SK-N-MC (cell line): Measurements from ENCODE around the gene ALOX5.
"Not testable (repeated sequence)": the region's sequence is repeated elsewhere in the genome, so short reads cannot be mapped to it uniquely, and the experiment has no call there.

Experiments used
- DNase-seq: peaks from one replicate; pipeline ENCODE4 v3.0.0-alpha.2; 2011; ENCODE audit warnings: low read depth, low spot score
- H3K27ac ChIP-seq: fragments of 200-600 bp; sonication (generic); 2 replicates; pipeline ENCODE4 v1.5.1; 2016; ENCODE audit warnings: mixed run types
- H3K36me3 ChIP-seq: fragments of 200-600 bp; sonication (generic); 2 replicates; pipeline ENCODE4 v1.6.1; 2017; ENCODE audit warnings: antibody characterized with exemption, low read length, mixed read lengths; ENCODE audit not compliant: insufficient read depth
- H3K4me3 ChIP-seq: fragments of 200-600 bp; sonication (generic); 2 replicates; pipeline ENCODE4 v1.5.1; 2016
- H3K9ac ChIP-seq: fragments of 200-600 bp; sonication (generic); 2 replicates; pipeline ENCODE4 v1.8.0; 2017; ENCODE audit warnings: mixed run types, mixed read lengths; ENCODE audit not compliant: insufficient read length
- H3K9me3 ChIP-seq: fragments of 200-600 bp; sonication (generic); 2 replicates; pipeline ENCODE4 v1.6.1; 2017; ENCODE audit warnings: low read depth, mild to moderate bottlenecking, antibody characterized with exemption, low read length, moderate library complexity, mixed read lengths
- EZH2 ChIP-seq: fragments of 200-600 bp; sonication (generic); IDR thresholded peaks from one replicate; pipeline ENCODE4 v1.6.1; 2017; ENCODE audit warnings: antibody characterized with exemption
- FOXP2 ChIP-seq: optimal IDR thresholded peaks from 2 replicates; pipeline ENCODE3; 2011; ENCODE audit warnings: mild to moderate bottlenecking, moderate library complexity; ENCODE audit not compliant: insufficient read depth; ENCODE audit errors: extremely low read length, control extremely low read depth
- POLR2AphosphoS5 ChIP-seq: IDR thresholded peaks from 2 replicates; pipeline ENCODE4 v1.6.1; 2012; ENCODE audit warnings: mild to moderate bottlenecking, low read depth, low read length, borderline replicate concordance

The ALOX5 gene

GRCh38 chr10:45395554-45395953 is 21.5 kb downstream of the ALOX5 start:
- DNase-seq, result no peak
- Histone ChIP-seq H3K36me3 (no peaks in the 10 kb centered on the region), H3K9me3 (no peaks in the 10 kb centered on the region), H3K4me3 (no peak overlapping the region), H3K9ac (no peak overlapping the region), H3K27ac (no peak overlapping the region)
- TF ChIP-seq EZH2 (no peak), FOXP2 (no peak), POLR2AphosphoS5 (no peak)

DNA sequence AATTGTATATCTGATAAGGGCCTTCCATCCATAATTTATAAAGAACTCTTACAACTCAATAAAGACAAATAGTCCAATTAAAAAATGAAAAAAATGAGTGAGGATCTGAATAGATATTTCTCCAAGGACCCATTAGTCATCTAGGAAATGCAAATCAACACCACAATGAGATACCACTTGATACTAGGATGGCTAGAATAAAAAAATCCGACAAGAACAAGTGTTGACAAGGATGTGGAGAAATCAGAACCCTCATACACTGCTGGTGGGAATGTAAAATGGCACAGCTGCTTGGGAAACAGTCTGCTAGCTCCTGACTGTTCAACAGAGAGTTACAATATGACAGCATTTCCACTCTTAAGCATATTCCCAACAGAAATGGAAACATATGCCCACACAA is 24.6 kb downstream of the ALOX5 start:
- Histone ChIP-seq H3K36me3 (no peaks in the 10 kb centered on the region), H3K9ac (no peak overlapping the region), H3K9me3 (no peaks in the 10 kb centered on the region), H3K27ac (no peak overlapping the region), H3K4me3 (no peak overlapping the region)
- DNase-seq, result no peak
- TF ChIP-seq EZH2 (no peak), POLR2AphosphoS5 (no peak), FOXP2 (no peak)

DNA sequence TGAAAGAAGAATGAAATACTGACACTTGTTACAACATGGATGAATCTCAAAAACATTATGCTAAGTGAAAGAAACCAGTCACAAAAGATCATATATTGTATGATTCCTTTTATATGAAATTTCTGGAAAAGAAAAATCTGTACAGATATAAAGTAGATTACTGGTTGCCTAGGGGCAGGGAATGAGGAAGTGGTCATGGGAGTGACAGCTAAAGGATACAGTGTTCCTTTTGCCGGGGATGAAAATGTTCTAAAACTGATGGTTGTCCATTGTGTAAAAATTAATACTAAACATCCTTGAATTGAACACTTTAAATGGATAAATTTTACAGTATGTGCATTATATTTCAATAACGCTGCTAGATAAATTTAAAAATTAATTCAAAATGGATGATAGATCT is 25.1 kb downstream of the ALOX5 start:
- Histone ChIP-seq H3K36me3 (no peaks in the 10 kb centered on the region), H3K9ac (no peak overlapping the region), H3K4me3 (no peak overlapping the region), H3K9me3 (no peaks in the 10 kb centered on the region), H3K27ac (no peak overlapping the region)
- DNase-seq, result no peak
- TF ChIP-seq POLR2AphosphoS5, result no peak
- TF ChIP-seq EZH2, result no peak
- TF ChIP-seq FOXP2, result no peak

DNA sequence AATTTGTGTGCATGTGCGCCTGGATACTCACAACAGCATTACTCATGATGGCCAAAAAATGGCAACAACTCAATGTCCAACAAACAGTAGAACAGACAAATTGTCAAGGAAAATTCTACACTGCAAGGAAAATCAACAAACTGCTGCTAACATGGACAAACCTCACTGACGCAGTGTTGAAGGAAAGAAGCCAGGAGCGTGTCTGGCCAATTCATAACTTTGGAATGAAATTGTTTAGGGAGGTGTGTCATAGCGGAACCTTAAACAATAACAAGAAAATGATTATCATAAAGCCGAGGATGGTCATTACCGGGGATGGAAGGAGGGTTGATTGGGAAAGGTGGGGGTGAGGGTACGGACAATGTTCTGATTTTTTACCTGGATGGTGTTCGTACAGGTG is 29.1 kb downstream of the ALOX5 start:
- H3K9me3 ChIP-seq, result no peaks in the 10 kb centered on the region
- no peak overlapping the region for H3K9ac ChIP-seq
- TF ChIP-seq FOXP2 (no peak), EZH2 (no peak), POLR2AphosphoS5 (no peak)
- H3K36me3 ChIP-seq, result no peaks in the 10 kb centered on the region
- no peak overlapping the region for H3K4me3 ChIP-seq
- H3K27ac ChIP-seq, result no peak overlapping the region
- DNase-seq, result no peak

DNA sequence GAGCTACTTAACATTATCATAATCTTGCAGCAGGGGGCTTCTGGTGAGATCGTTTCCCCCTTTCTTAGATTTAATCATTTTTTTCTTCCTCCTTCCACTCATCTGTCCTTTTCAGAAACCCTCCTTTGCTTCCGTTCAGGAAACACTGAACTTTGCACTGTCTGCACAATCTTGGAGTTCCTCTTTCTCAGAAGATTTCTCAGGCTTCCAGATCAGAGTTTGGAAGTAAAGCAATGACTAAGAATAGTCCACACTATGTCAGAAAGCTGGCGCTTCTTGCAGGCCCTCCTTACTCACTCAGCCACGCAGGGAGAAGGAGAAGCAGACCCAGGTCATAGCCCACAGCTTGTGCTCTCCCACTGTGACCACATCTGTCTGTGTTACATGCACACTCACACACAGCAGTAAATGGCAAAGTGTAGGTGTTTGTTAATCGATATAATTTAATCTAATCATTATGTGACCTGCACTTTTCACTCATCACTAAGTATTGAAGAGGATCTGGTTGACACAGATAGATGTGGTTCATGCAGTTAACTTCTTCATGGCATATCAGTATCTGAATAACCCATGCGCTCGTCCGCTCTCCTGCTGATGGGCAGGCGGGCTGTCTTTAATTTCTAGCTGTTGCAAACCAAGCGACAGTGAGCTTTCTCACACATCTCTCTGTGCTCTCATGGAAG is 30.2 kb downstream of the ALOX5 start:
- no peak for DNase-seq
- no peak overlapping the region for H3K27ac ChIP-seq
- no peak overlapping the region for H3K4me3 ChIP-seq
- TF ChIP-seq POLR2AphosphoS5 (no peak), EZH2 (no peak), FOXP2 (no peak)
- no peaks in the 10 kb centered on the region for H3K36me3 ChIP-seq
- H3K9ac ChIP-seq, result no peak overlapping the region
- H3K9me3 ChIP-seq, result no peaks in the 10 kb centered on the region

DNA sequence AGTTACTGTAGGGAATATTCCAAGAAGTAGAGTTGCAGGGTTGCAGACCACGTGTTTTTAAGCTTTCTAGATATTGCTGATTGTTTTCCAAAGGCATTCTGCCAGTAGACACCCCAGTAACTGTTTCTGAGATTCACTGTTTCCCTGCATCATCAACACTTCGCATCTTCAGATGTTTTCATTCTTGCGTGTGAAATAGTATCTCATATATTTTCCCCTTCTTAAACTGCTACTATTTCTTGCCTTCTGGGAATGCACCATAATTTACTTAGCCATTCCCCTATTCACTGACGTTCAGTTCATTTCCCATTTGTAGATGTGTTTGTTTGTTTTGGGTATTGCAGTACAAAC is 30.7 kb downstream of the ALOX5 start:
- TF ChIP-seq EZH2, result no peak
- TF ChIP-seq FOXP2, result no peak
- no peak for TF ChIP-seq POLR2AphosphoS5

DNA sequence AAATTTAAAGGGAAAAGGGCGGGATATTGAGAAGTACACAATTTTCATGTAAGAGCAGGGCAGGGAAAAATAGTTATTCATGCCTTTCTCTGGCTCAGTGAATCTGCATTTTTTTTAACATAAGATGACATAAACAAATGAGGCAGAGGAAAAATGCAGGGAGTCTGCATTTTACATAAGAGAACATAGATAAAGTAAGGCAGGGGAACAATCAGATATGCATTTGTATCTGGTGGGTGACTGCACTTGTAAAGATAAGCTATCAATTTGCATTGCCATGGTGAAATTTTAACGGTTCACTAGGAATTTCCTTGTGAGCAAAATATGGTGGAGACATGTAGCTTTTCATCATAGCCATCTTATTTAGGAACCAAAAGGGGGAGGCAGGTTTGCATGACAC is 33.5 kb downstream of the ALOX5 start:
- DNase-seq, result no peak
- Histone ChIP-seq H3K9ac (no peak overlapping the region), H3K9me3 (no peaks in the 10 kb centered on the region), H3K36me3 (no peaks in the 10 kb centered on the region), H3K27ac (no peak overlapping the region), H3K4me3 (no peak overlapping the region)
- TF ChIP-seq POLR2AphosphoS5, result no peak
- no peak for TF ChIP-seq FOXP2
- no peak for TF ChIP-seq EZH2

More for the DNA sequence above, 30.7 kb downstream of the ALOX5 start:
- no peak overlapping the region for H3K9ac ChIP-seq
- no peak for DNase-seq
- no peaks in the 10 kb centered on the region for H3K36me3 ChIP-seq
- no peaks in the 10 kb centered on the region for H3K9me3 ChIP-seq
- no peak overlapping the region for H3K4me3 ChIP-seq
- no peak overlapping the region for H3K27ac ChIP-seq

- no peak overlapping the region for H3K9ac ChIP-seq
- no peak overlapping the region for H3K27ac ChIP-seq
- H3K36me3 ChIP-seq, result no peaks in the 10 kb centered on the region
- DNase-seq, result no peak
- TF ChIP-seq POLR2AphosphoS5 (no peak), EZH2 (no peak), FOXP2 (no peak)
- no peaks in the 10 kb centered on the region for H3K9me3 ChIP-seq
- no peak overlapping the region for H3K4me3 ChIP-seq
Observed at GRCh38 chr10:45408421-45409319, 34.7 kb downstream of the ALOX5 start.

DNA sequence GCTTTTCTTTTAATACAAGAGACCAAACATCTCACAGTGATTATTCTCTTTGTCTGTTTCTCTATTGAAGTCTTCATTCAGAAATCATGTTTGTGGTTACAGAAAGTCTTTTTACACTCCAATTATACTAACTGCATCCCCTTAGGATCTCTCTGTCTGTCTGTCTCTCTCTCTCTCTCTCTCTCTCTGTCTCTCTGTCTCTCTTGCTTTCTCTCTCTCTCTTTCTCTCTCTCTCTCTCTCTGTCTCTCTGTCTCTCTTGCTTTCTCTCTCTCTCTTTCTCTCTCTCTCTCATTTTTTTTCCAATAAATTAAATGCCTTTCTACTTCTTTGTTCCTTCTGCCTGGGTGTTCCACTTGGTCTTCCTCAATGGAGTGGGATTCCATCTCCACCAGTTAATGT is 35.3 kb downstream of the ALOX5 start:
- DNase-seq, H3K36me3 ChIP-seq, H3K4me3 ChIP-seq, H3K27ac ChIP-seq, H3K9me3 ChIP-seq, H3K9ac ChIP-seq: not testable (repeated sequence)
